ENCODE data around the gene RBBP5. TPM values are rescaled to one million over a fixed set of nuclear protein-coding genes. Genes with fewer than 3 reads are reported as not detected.

The RBBP5 gene
- total RNA-seq, 2 donors from 2014 or later: 17.8 to 23.6 TPM

- H3K4me1 ChIP-seq (ENCODE audit: control insufficient read depth, insufficient read depth, low read length): no peaks in the 10 kb centered on the region
- Mint-ChIP-seq H3K4me1 (no peaks in the 10 kb centered on the region), H3K36me3 (ENCODE audit: low read depth) (no peaks in the 10 kb centered on the region), H3K9me3 (no peaks in the 10 kb centered on the region), H3K4me3 (no peak overlapping the region), H3K27ac (no peak overlapping the region), H3K27me3 (ENCODE audit: insufficient read depth) (peaks cover 36% of the 10 kb centered on the region)
- no peak overlapping the region for H3K9ac ChIP-seq (ENCODE audit: extremely low read depth, low read length, poor library complexity, severe bottlenecking)
- peak; percentile 62 for DNase-seq
- no peak for TF ChIP-seq CTCF (conservative IDR thresholded peaks at IDR 0.05)
- H3K27ac ChIP-seq (ENCODE audit: low read depth, low read length): no peak overlapping the region
- peaks cover 9% of the 10 kb centered on the region for H3K27me3 ChIP-seq (ENCODE audit: control insufficient read depth, insufficient read depth, low read length, poor library complexity, severe bottlenecking)
- no peaks in the 10 kb centered on the region for H3K9me3 ChIP-seq (ENCODE audit: control insufficient read depth, low read length)
- no peaks in the 10 kb centered on the region for H3K36me3 ChIP-seq (ENCODE audit: control insufficient read depth, insufficient read depth, low read length)
- no peak overlapping the region for H3K4me3 ChIP-seq (ENCODE audit: low read length)
- 33 to 66% methylated on average over 3 to 7 of the region's 7 CpGs for whole genome bisulfite sequencing, 2 experiments (ENCODE audit: insufficient coverage in 1 of 2, insufficient read length in 1 of 2)
These were observed 67.8 kb downstream of the RBBP5 start for GRCh38 chr1:205054013-205054412.

GRCh38 chr1:205053296-205053695 lies 68.5 kb downstream of the RBBP5 start:
- no peak overlapping the region for H3K27ac Mint-ChIP-seq
- H3K4me3 Mint-ChIP-seq: no peak overlapping the region
- 86 to 97% methylated on average over 2 to 5 of the region's 5 CpGs for WGBS, 2 experiments (ENCODE audit: insufficient coverage in 1 of 2, insufficient read length in 1 of 2)
- no peak for DNase-seq
- no peak for TF ChIP-seq CTCF (conservative IDR thresholded peaks at IDR 0.05)
- Histone ChIP-seq H3K27me3 (ENCODE audit: control insufficient read depth, insufficient read depth, low read length, poor library complexity, severe bottlenecking) (peaks cover 13% of the 10 kb centered on the region), H3K9ac (ENCODE audit: extremely low read depth, low read length, poor library complexity, severe bottlenecking) (no peak overlapping the region), H3K27ac (ENCODE audit: low read depth, low read length) (no peak overlapping the region), H3K36me3 (ENCODE audit: control insufficient read depth, insufficient read depth, low read length) (no peaks in the 10 kb centered on the region), H3K4me1 (ENCODE audit: control insufficient read depth, insufficient read depth, low read length) (no peaks in the 10 kb centered on the region), H3K4me3 (ENCODE audit: low read length) (no peak overlapping the region), H3K9me3 (ENCODE audit: control insufficient read depth, low read length) (no peaks in the 10 kb centered on the region)
- no peaks in the 10 kb centered on the region for H3K4me1 Mint-ChIP-seq
- no peaks in the 10 kb centered on the region for H3K9me3 Mint-ChIP-seq
- no peaks in the 10 kb centered on the region for H3K36me3 Mint-ChIP-seq (ENCODE audit: low read depth)
- peaks cover 30% of the 10 kb centered on the region for H3K27me3 Mint-ChIP-seq (ENCODE audit: insufficient read depth)

GRCh38 chr1:205052690-205053089 lies 69.1 kb downstream of the RBBP5 start:
- WGBS, 2 experiments (ENCODE audit: insufficient coverage in 1 of 2, insufficient read length in 1 of 2): 88 to 94% methylated on average over 6 to 11 of the region's 11 CpGs
- Histone ChIP-seq H3K9ac (ENCODE audit: extremely low read depth, low read length, poor library complexity, severe bottlenecking) (no peak overlapping the region), H3K27ac (ENCODE audit: low read depth, low read length) (no peak overlapping the region), H3K4me1 (ENCODE audit: control insufficient read depth, insufficient read depth, low read length) (no peaks in the 10 kb centered on the region), H3K9me3 (ENCODE audit: control insufficient read depth, low read length) (no peaks in the 10 kb centered on the region), H3K4me3 (ENCODE audit: low read length) (no peak overlapping the region), H3K27me3 (ENCODE audit: control insufficient read depth, insufficient read depth, low read length, poor library complexity, severe bottlenecking) (peaks cover 20% of the 10 kb centered on the region), H3K36me3 (ENCODE audit: control insufficient read depth, insufficient read depth, low read length) (no peaks in the 10 kb centered on the region)
- no peak overlapping the region for H3K27ac Mint-ChIP-seq
- H3K4me3 Mint-ChIP-seq: no peak overlapping the region
- no peak for DNase-seq
- H3K9me3 Mint-ChIP-seq: no peaks in the 10 kb centered on the region
- no peaks in the 10 kb centered on the region for H3K4me1 Mint-ChIP-seq
- no peaks in the 10 kb centered on the region for H3K36me3 Mint-ChIP-seq (ENCODE audit: low read depth)
- TF ChIP-seq CTCF (conservative IDR thresholded peaks at IDR 0.05): no peak
- H3K27me3 Mint-ChIP-seq (ENCODE audit: insufficient read depth): peaks cover 34% of the 10 kb centered on the region
